Neural progenitor cell (in vitro differentiated cells): ENCODE results near the gene LRIG3.

ENCODE experiments used
- EZH2 ChIP-seq: fragments of 200-600 bp; sonication (generic); IDR thresholded peaks from 2 replicates; pipeline ENCODE4 v1.6.1; 2017; ENCODE audit warnings: antibody characterized with exemption, mild to moderate bottlenecking, moderate library complexity
- TF ChIP-seq, protein P1 (sequence below): fragments of 200-600 bp; sonication (generic); IDR thresholded peaks from 2 replicates; pipeline ENCODE4 v1.5.1; 2017; ENCODE audit warnings: antibody characterized with exemption, mild to moderate bottlenecking

DNA sequence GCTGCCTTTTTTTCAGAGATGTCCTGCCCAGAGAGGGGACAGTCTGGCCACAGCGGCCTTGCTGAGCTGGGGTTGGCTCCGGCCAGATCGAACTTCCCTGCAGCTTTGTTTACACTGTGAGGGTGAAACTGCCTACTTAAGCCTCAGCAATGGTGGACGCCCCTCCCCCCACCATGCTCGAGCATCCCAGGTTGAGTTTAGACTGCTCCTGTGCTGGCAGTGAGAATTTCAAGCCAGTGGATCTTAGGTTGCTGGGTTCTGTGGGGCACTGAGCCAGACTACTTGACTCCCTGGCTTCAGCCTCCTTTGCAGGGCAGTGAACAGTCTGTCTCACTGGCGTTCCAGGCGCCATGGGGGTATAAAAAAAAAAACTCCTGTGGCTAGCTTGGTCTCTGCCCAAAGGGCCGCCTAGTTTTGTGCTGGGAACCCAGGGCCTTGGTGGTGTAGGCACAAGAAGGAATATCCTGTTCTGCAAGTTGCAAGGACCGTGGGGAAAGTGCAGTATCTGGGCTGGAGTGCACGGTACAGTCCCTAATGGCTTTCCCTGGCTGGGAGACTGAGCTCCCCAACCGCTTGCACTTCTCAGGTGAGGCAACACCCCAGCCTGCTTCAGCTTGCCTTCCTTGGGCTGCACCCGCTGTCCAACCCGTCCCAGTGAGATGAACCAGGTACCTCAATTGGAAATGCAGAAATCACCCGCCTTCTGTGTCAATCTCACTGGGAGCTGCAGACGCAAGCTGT is 79.1 kb downstream of the LRIG3 start:
- TF ChIP-seq, protein P1, sequence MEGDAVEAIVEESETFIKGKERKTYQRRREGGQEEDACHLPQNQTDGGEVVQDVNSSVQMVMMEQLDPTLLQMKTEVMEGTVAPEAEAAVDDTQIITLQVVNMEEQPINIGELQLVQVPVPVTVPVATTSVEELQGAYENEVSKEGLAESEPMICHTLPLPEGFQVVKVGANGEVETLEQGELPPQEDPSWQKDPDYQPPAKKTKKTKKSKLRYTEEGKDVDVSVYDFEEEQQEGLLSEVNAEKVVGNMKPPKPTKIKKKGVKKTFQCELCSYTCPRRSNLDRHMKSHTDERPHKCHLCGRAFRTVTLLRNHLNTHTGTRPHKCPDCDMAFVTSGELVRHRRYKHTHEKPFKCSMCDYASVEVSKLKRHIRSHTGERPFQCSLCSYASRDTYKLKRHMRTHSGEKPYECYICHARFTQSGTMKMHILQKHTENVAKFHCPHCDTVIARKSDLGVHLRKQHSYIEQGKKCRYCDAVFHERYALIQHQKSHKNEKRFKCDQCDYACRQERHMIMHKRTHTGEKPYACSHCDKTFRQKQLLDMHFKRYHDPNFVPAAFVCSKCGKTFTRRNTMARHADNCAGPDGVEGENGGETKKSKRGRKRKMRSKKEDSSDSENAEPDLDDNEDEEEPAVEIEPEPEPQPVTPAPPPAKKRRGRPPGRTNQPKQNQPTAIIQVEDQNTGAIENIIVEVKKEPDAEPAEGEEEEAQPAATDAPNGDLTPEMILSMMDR, result no peak
- no peak for TF ChIP-seq EZH2
